Neural cell (in vitro differentiated cells): ENCODE data around the gene LMO1. TPM values are rescaled to one million over a fixed set of nuclear protein-coding genes. Genes with fewer than 3 reads are reported as not detected.

Experiments used
- H2AFZ ChIP-seq: fragments of 200-600, 300-800 bp; sonication (generic), shearing (Covaris generic); 2 replicates; pipeline ENCODE4 v1.6.0; 2014; ENCODE audit warnings: low read depth, mild to moderate bottlenecking, antibody characterized with exemption, low read length, moderate library complexity
- H3F3A ChIP-seq: fragments of 200-600 bp; shearing (Covaris generic); 2 replicates; pipeline ENCODE4 v1.6.1; 2016; ENCODE audit warnings: mild to moderate bottlenecking, moderate library complexity, mixed read lengths, antibody characterized with exemption, low read length; ENCODE audit not compliant: insufficient read depth, poor library complexity, severe bottlenecking
- H3K27ac ChIP-seq: fragments of 200-600, 300-800 bp; sonication (generic), shearing (Covaris generic); 2 replicates; pipeline ENCODE4 v1.5.1; 2014; ENCODE audit warnings: mild to moderate bottlenecking, low read length, moderate library complexity
- H3K27me3 ChIP-seq: fragments of 300-800, 200-600 bp; sonication (generic), shearing (Covaris generic); 2 replicates; pipeline ENCODE4 v1.6.0; 2014; ENCODE audit warnings: mild to moderate bottlenecking, low read depth, low read length, moderate library complexity; ENCODE audit not compliant: insufficient read depth
- H3K36me3 ChIP-seq: fragments of 300-800, 200-600 bp; sonication (generic), shearing (Covaris generic); 2 replicates; pipeline ENCODE4 v1.5.1; 2014; ENCODE audit warnings: mild to moderate bottlenecking, antibody characterized with exemption, low read length, moderate library complexity; ENCODE audit not compliant: insufficient read depth
- H3K4me2 ChIP-seq: fragments of 300-800, 200-600 bp; sonication (generic), shearing (Covaris generic); 2 replicates; pipeline ENCODE4 v1.6.0; 2014; ENCODE audit warnings: mild to moderate bottlenecking, low read length
- H3K4me3 ChIP-seq: fragments of 300-800, 200-600 bp; sonication (generic), shearing (Covaris generic); 2 replicates; pipeline ENCODE4 v1.5.1; 2014; ENCODE audit warnings: mild to moderate bottlenecking, low read length, moderate library complexity
- H3K79me2 ChIP-seq: fragments of 200-600 bp; shearing (Covaris generic); replicated peaks from 2 replicates; pipeline ENCODE4 v1.6.0; 2014; ENCODE audit warnings: mild to moderate bottlenecking, low read length, moderate library complexity; ENCODE audit not compliant: insufficient read depth
- H3K9ac ChIP-seq: fragments of 300-800, 200-600 bp; sonication (generic), shearing (Covaris generic); 2 replicates; pipeline ENCODE4 v1.6.1; 2016; ENCODE audit warnings: mild to moderate bottlenecking, low read length, mixed read lengths
- H3K9me2 ChIP-seq: fragments of 200-600 bp; shearing (Covaris generic); 2 replicates; pipeline ENCODE4 v1.6.1; 2016; ENCODE audit warnings: mild to moderate bottlenecking, low read length, mixed read lengths; ENCODE audit not compliant: insufficient read depth
- H3K9me3 ChIP-seq: fragments of 200-600, 300-800 bp; sonication (generic), shearing (Covaris generic); 2 replicates; pipeline ENCODE4 v1.6.1; 2016; ENCODE audit warnings: mild to moderate bottlenecking, mixed run types, low read length, moderate library complexity, mixed read lengths
- H4K20me1 ChIP-seq: fragments of 200-600 bp; shearing (Covaris generic); 2 replicates; pipeline ENCODE4 v1.6.1; 2016; ENCODE audit warnings: mild to moderate bottlenecking, mixed run types; ENCODE audit not compliant: insufficient read depth
- CTCF ChIP-seq: fragments of 450-650 bp; IDR thresholded peaks from 2 replicates; pipeline ENCODE4 v1.5.1; 2014; ENCODE audit warnings: antibody characterized with exemption, mild to moderate bottlenecking, moderate library complexity; ENCODE audit not compliant: poor library complexity, severe bottlenecking
- EP300 ChIP-seq: fragments of 450-650 bp; conservative IDR thresholded peaks from 2 replicates; pipeline ENCODE4 v1.6.1; 2014; ENCODE audit warnings: antibody characterized with exemption, mild to moderate bottlenecking, moderate library complexity; ENCODE audit not compliant: poor library complexity, severe bottlenecking
- EZH2 ChIP-seq: fragments of 200-600, 300-800 bp; shearing (Covaris generic), sonication (generic); IDR thresholded peaks from 2 replicates; pipeline ENCODE4 v1.6.1; 2014; ENCODE audit warnings: antibody characterized with exemption, low read length, borderline replicate concordance, mild to moderate bottlenecking; ENCODE audit not compliant: insufficient read depth, poor library complexity, severe bottlenecking
- MXI1 ChIP-seq: fragments of 450-650 bp; conservative IDR thresholded peaks from 2 replicates; pipeline ENCODE4 v1.6.1; 2014; ENCODE audit warnings: antibody characterized with exemption, mild to moderate bottlenecking; ENCODE audit not compliant: poor library complexity, severe bottlenecking
- POLR2AphosphoS5 ChIP-seq: IDR thresholded peaks from 2 replicates; pipeline ENCODE4 v1.6.1; 2012
- RAD21 ChIP-seq: fragments of 450-650 bp; conservative IDR thresholded peaks from 2 replicates; pipeline ENCODE4 v1.6.1; 2014; ENCODE audit warnings: antibody characterized with exemption, mild to moderate bottlenecking, moderate library complexity
- REST ChIP-seq: IDR thresholded peaks from 2 replicates; pipeline ENCODE4 v1.6.1; 2012; ENCODE audit warnings: borderline replicate concordance
- SMC3 ChIP-seq: fragments of 450-650 bp; conservative IDR thresholded peaks from 2 replicates; pipeline ENCODE4 v1.6.1; 2014; ENCODE audit warnings: antibody characterized with exemption, mild to moderate bottlenecking, moderate library complexity; ENCODE audit not compliant: poor library complexity
- TAF1 ChIP-seq: IDR thresholded peaks from 2 replicates; pipeline ENCODE4 v1.6.1; 2012; ENCODE audit warnings: low read depth
- polyA plus RNA-seq: library from polyadenylated mRNA; depleted of rRNA; stranded (reverse); fragments of >200 nt; gene quantifications from 2 replicates; pipeline ENCODE4 v1.2.3, GENCODE V29; 2014

LMO1 gene
- polyA plus RNA-seq, 1 donor from 2014 or later, result 4.4 TPM

- H3K27ac ChIP-seq, result no peak overlapping the region
- no peaks in the 10 kb centered on the region for H3F3A ChIP-seq
- H3K27me3 ChIP-seq, result no peaks in the 10 kb centered on the region
- no peak overlapping the region for H3K9ac ChIP-seq
- no peaks in the 10 kb centered on the region for H3K9me3 ChIP-seq
- H3K4me3 ChIP-seq, result no peak overlapping the region
- no peak overlapping the region for H3K4me2 ChIP-seq
- no peak overlapping the region for H2AFZ ChIP-seq
- TF ChIP-seq SMC3 (no peak), TAF1 (no peak), EP300 (no peak), MXI1 (no peak), CTCF (no peak), EZH2 (no peak), POLR2AphosphoS5 (no peak), RAD21 (no peak), REST (no peak)
- no peaks in the 10 kb centered on the region for H3K36me3 ChIP-seq
- no peaks in the 10 kb centered on the region for H3K9me2 ChIP-seq
- no peaks in the 10 kb centered on the region for H3K79me2 ChIP-seq
- H4K20me1 ChIP-seq, result no peaks in the 10 kb centered on the region
Measured at GRCh38 chr11:8213376-8213775, 50.3 kb downstream of the LMO1 start.

GRCh38 chr11:8209208-8209807, 54.4 kb downstream of the LMO1 start:
- Histone ChIP-seq H3K9me3 (no peaks in the 10 kb centered on the region), H3K79me2 (no peaks in the 10 kb centered on the region), H3K4me3 (no peak overlapping the region), H3K27me3 (no peaks in the 10 kb centered on the region), H4K20me1 (no peaks in the 10 kb centered on the region), H3K36me3 (no peaks in the 10 kb centered on the region), H2AFZ (no peak overlapping the region), H3K4me2 (no peak overlapping the region), H3F3A (no peaks in the 10 kb centered on the region), H3K9me2 (no peaks in the 10 kb centered on the region), H3K9ac (no peak overlapping the region), H3K27ac (no peak overlapping the region)
- TF ChIP-seq MXI1, result no peak
- no peak for TF ChIP-seq CTCF
- TF ChIP-seq RAD21, result no peak
- TF ChIP-seq EZH2, result no peak
- TF ChIP-seq TAF1, result no peak
- TF ChIP-seq SMC3, result no peak
- no peak for TF ChIP-seq POLR2AphosphoS5
- TF ChIP-seq EP300, result no peak
- TF ChIP-seq REST, result no peak
